IPS-18a (cell line): ENCODE measurements around the gene CHST3.

ENCODE experiments used
- H3K27ac ChIP-seq: one replicate; pipeline ENCODE4 v1.5.1; 2013; ENCODE audit warnings: low read length
- H3K27me3 ChIP-seq: one replicate; pipeline ENCODE4 v1.6.1; 2013; ENCODE audit warnings: mild to moderate bottlenecking, low read length; ENCODE audit not compliant: control insufficient read depth, insufficient read depth
- H3K36me3 ChIP-seq: one replicate; pipeline ENCODE4 v1.6.1; 2013; ENCODE audit warnings: low read depth, low read length; ENCODE audit not compliant: control insufficient read depth
- H3K4me1 ChIP-seq: one replicate; pipeline ENCODE4 v1.6.1; 2013; ENCODE audit warnings: low read depth, low read length; ENCODE audit not compliant: control insufficient read depth
- H3K4me3 ChIP-seq: one replicate; pipeline ENCODE4 v1.5.1; 2013; ENCODE audit warnings: low read length
- H3K9ac ChIP-seq: one replicate; pipeline ENCODE4 v1.6.1; 2013; ENCODE audit warnings: mild to moderate bottlenecking, low read length, moderate library complexity
- H3K9me3 ChIP-seq: one replicate; pipeline ENCODE4 v1.6.1; 2013; ENCODE audit warnings: low read depth, low read length; ENCODE audit not compliant: control insufficient read depth

CHST3 gene

GRCh38 chr10:71931295-71931694 lies 32.9 kb upstream of the CHST3 start:
- Histone ChIP-seq H3K4me3 (no peak overlapping the region), H3K36me3 (no peaks in the 10 kb centered on the region), H3K27me3 (no peaks in the 10 kb centered on the region), H3K9me3 (no peaks in the 10 kb centered on the region), H3K9ac (no peak overlapping the region), H3K27ac (no peak overlapping the region), H3K4me1 (no peaks in the 10 kb centered on the region)

DNA sequence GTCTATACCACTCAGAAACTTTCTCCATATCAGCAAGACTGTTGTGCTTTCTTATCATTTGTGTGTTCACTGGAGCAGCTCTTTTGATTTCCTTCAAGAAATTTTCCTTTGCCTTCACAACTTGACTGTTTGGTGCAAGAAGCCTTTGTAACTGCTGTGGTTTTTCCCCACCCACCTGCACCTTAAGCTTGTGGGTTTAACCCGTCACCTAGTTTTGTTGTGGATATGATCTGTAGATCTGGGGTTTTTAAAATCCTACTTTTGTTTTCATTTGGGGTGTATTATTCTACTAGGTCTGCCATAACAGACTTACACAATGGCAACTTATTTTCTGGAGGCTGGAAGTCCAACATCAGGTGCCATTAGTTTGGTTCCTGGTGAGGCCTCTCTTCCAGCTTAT lies 30.5 kb upstream of the CHST3 start:
- Histone ChIP-seq H3K27ac (no peak overlapping the region), H3K27me3 (no peaks in the 10 kb centered on the region), H3K9ac (no peak overlapping the region), H3K36me3 (no peaks in the 10 kb centered on the region), H3K4me1 (no peaks in the 10 kb centered on the region), H3K9me3 (peaks cover 3% of the 10 kb centered on the region), H3K4me3 (no peak overlapping the region)

- Histone ChIP-seq H3K9ac (no peak overlapping the region), H3K27ac (no peak overlapping the region), H3K9me3 (peaks cover 3% of the 10 kb centered on the region), H3K4me3 (no peak overlapping the region), H3K4me1 (peaks cover 3% of the 10 kb centered on the region), H3K36me3 (no peaks in the 10 kb centered on the region), H3K27me3 (no peaks in the 10 kb centered on the region)
Measured at GRCh38 chr10:71938211-71938610, 26.0 kb upstream of the CHST3 start.

GRCh38 chr10:71939304-71939703 lies 24.9 kb upstream of the CHST3 start:
- Histone ChIP-seq H3K27ac (no peak overlapping the region), H3K4me1 (peaks cover 3% of the 10 kb centered on the region), H3K36me3 (no peaks in the 10 kb centered on the region), H3K9me3 (peaks cover 10% of the 10 kb centered on the region), H3K9ac (no peak overlapping the region), H3K27me3 (no peaks in the 10 kb centered on the region), H3K4me3 (no peak overlapping the region)

DNA sequence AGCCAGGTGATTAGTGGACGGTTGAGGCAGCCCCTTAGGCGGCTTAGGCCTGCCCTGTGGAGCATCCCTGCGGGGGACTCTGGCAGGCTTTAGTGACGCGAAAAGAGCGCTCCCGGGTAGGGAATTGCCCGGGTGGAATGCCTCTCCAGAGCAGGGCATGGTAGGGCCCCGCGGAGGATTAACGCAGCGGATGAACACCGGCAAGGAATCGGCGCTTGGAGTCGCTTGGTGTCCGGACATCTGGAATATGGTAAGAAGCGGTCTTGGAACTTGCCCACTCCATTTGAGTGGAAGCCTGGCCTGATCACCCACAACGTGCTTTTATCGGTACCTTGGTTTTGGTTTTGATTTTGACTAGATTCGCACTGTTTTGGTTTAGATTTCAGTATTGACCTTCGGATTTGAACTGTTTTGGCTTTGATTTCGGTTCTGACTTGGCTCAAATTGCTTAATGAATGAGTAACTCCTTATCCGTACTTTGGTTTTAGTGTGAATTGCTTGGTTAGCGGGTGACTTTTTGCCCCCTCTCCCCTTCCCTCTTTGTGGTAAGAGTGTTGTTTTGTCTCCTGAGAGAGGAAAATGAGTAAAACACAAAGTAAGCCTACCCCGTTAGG lies 24.2 kb upstream of the CHST3 start:
- H3K9ac ChIP-seq = no peak overlapping the region
- H3K4me1 ChIP-seq = peaks cover 3% of the 10 kb centered on the region
- no peak overlapping the region for H3K4me3 ChIP-seq
- no peaks in the 10 kb centered on the region for H3K36me3 ChIP-seq
- H3K27ac ChIP-seq = no peak overlapping the region
- peaks cover 10% of the 10 kb centered on the region for H3K9me3 ChIP-seq
- no peaks in the 10 kb centered on the region for H3K27me3 ChIP-seq

GRCh38 chr10:71940752-71941151 lies 23.4 kb upstream of the CHST3 start:
- Histone ChIP-seq H3K4me3 (no peak overlapping the region), H3K27me3 (no peaks in the 10 kb centered on the region), H3K4me1 (peaks cover 3% of the 10 kb centered on the region), H3K27ac (no peak overlapping the region), H3K36me3 (no peaks in the 10 kb centered on the region), H3K9ac (no peak overlapping the region), H3K9me3 (peaks cover 10% of the 10 kb centered on the region)

GRCh38 chr10:71941318-71941717 lies 22.9 kb upstream of the CHST3 start:
- Histone ChIP-seq H3K4me3 (no peak overlapping the region), H3K36me3 (no peaks in the 10 kb centered on the region), H3K9ac (no peak overlapping the region), H3K9me3 (peaks cover 13% of the 10 kb centered on the region), H3K27me3 (no peaks in the 10 kb centered on the region), H3K27ac (no peak overlapping the region), H3K4me1 (peaks cover 3% of the 10 kb centered on the region)

- Histone ChIP-seq H3K36me3 (no peaks in the 10 kb centered on the region), H3K27me3 (no peaks in the 10 kb centered on the region)
Measured at GRCh38 chr10:71945819-71946474, 18.2 kb upstream of the CHST3 start.

DNA sequence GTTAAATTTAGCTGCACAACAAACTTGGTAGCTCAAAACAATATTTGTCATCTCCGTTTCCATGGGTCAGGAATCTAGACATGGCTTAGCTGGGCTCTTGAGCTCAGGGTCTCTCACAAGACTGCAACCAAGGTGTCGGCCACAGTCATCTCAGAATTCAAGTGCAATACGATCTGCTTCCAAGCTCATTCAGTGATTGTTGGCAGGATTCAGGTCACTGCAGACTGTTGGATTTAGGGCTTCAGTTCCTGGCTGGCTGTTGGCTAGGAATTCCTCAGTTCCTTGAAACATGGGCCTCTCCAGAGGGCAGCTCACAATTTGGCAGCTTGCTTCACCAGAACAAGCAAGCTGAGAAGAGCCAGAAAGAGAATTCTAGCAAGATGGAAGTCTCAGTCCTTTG lies 17.5 kb upstream of the CHST3 start:
- peaks cover 17% of the 10 kb centered on the region for H3K9me3 ChIP-seq
- H3K4me3 ChIP-seq = no peak overlapping the region
- H3K4me1 ChIP-seq = no peaks in the 10 kb centered on the region

More at GRCh38 chr10:71945819-71946474, 18.2 kb upstream of the CHST3 start:
- Histone ChIP-seq H3K9me3 (peaks cover 17% of the 10 kb centered on the region), H3K9ac (no peak overlapping the region), H3K4me3 (no peak overlapping the region), H3K4me1 (no peaks in the 10 kb centered on the region), H3K27ac (no peak overlapping the region)

DNA sequence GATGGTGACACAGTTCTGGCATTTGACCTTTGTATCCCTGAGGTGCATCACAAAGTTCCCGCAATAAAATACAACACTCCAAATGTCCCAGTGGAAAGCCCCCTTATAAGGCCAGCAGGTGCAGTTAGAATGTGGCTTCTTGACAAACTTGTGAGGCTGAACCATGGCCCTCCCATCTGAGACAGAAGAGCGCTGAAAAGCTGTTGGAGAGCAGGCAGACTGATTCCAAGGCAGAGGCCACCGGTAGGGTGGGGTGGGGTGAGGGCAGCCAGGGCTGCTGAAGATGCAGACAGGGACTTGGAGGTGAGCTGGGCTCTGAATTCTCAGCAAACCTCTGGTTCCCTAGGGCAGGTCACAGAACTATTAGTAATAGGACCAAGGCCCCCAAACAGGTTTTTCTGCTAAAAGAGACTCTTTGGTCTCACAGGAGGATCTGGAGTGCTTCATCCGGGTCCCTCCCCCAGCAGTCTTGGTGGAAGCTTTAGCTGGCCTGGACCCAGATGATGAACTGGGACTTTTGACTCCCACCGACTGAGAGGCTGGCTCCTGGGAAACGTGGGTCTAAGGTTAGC lies 15.6 kb upstream of the CHST3 start:
- H3K4me3 ChIP-seq = no peak overlapping the region
- no peaks in the 10 kb centered on the region for H3K36me3 ChIP-seq
- peaks cover 15% of the 10 kb centered on the region for H3K9me3 ChIP-seq
- no peak overlapping the region for H3K27ac ChIP-seq
- no peak overlapping the region for H3K9ac ChIP-seq
- H3K27me3 ChIP-seq = no peaks in the 10 kb centered on the region
- H3K4me1 ChIP-seq = no peaks in the 10 kb centered on the region

More for the DNA sequence above, 17.5 kb upstream of the CHST3 start:
- Histone ChIP-seq H3K27ac (no peak overlapping the region), H3K9ac (no peak overlapping the region), H3K27me3 (no peaks in the 10 kb centered on the region), H3K36me3 (no peaks in the 10 kb centered on the region)

DNA sequence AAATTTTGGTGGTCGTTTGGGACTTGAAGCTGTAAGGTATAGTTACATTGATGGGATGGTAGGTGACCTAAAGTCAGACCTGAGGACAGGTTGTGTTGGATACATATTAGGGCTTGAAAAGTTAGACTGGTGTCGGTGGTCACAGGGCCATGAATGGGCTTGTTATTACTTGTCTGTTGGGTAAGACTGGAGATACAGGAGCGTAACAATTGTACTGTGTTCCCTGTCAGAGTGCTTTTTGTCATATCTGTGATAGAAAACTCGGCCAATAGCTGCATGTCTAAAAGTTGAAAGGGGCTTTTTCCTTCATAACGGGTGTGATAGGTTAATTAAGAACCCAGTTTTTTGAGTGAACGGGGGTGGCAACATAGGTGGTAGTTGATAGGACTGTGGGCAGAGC lies 13.5 kb upstream of the CHST3 start:
- Histone ChIP-seq H3K4me1 (no peaks in the 10 kb centered on the region), H3K36me3 (no peaks in the 10 kb centered on the region), H3K9me3 (peaks cover 14% of the 10 kb centered on the region), H3K27me3 (no peaks in the 10 kb centered on the region), H3K4me3 (no peak overlapping the region), H3K27ac (no peak overlapping the region), H3K9ac (no peak overlapping the region)

DNA sequence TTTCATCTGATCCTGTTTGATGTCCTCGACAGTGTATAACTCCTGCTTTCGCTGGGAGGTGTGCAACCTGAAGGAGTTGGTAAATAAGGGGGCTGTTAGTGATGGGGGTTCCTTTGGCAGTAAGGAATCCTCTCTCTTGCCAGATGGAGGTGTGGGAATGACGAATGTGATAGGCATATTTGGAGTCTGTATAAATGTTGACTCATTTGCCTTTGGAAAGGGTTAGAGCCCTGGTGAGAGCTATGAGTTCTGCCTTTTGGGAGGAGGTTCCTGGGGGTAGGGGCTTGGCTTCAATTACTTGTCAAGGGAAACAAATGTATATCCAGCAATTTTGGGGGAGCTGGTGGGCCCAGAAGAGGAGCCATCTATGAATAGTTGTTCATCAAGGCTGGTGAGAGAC lies 11.4 kb upstream of the CHST3 start:
- H3K4me1 ChIP-seq = no peaks in the 10 kb centered on the region
- H3K27ac ChIP-seq = no peak overlapping the region
- no peaks in the 10 kb centered on the region for H3K36me3 ChIP-seq
- H3K9ac ChIP-seq = no peak overlapping the region
- no peaks in the 10 kb centered on the region for H3K27me3 ChIP-seq
- no peak overlapping the region for H3K4me3 ChIP-seq
- H3K9me3 ChIP-seq = peaks cover 4% of the 10 kb centered on the region
